ENCODE measurements around the gene FAM98C.

The FAM98C gene

DNA sequence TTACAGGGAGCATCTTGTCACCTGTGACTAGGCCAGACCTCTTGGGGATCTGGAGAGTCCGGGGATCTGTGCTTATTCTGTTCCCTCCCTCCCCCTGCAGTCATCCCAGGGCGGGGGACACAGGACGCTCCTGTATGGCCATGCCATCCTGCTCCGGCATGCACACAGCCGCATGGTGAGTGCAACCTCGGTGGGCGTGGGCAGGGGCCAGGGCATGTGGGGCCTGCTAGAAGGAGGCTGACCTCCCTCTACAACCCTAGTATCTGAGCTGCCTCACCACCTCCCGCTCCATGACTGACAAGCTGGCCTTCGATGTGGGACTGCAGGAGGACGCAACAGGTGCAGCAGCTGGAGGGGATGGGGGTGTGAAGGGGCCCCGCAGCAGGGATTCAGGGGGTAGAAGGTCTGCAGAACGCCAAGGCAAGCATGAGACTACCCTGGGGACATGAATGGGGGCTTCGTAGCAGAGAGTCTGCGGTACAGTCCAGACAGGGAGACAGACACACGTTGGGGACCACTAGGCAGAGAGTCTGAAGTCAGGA, 40.6 kb downstream of the FAM98C start:
- H3K27me3 ChIP-seq (replicated peaks; ENCODE audit: insufficient read depth, low read length), result peaks cover 69% of the 10 kb centered on the region
- H3K27ac ChIP-seq (ENCODE audit: low read length), result no peak overlapping the region
- H3K4me2 ChIP-seq (ENCODE audit: low read depth, low read length), result no peak overlapping the region
- no peaks in the 10 kb centered on the region for H3K36me3 ChIP-seq (replicated peaks; ENCODE audit: insufficient read depth, low read length)
- H3K9ac ChIP-seq (ENCODE audit: low read length), result no peak overlapping the region
- no peaks in the 10 kb centered on the region for H3K9me3 ChIP-seq (replicated peaks; ENCODE audit: insufficient read depth, low read length)
- H3K9me2 ChIP-seq (replicated peaks; ENCODE audit: insufficient read depth, low read length), result no peaks in the 10 kb centered on the region
- H2AFZ ChIP-seq (ENCODE audit: low read length), result no peak overlapping the region
- H3K4me1 ChIP-seq (ENCODE audit: low read length), result no peaks in the 10 kb centered on the region
- H3F3A ChIP-seq (ENCODE audit: insufficient read depth, low read length), result no peaks in the 10 kb centered on the region
- DNase-seq, result no peak
- no peaks in the 10 kb centered on the region for H3K79me2 ChIP-seq (ENCODE audit: low read length)
- no peaks in the 10 kb centered on the region for H4K20me1 ChIP-seq (ENCODE audit: insufficient read depth, low read length)
- TF ChIP-seq EZH2phosphoT487 (IDR thresholded peaks at IDR 0.05; ENCODE audit: low read length) (no peak), CTCF (IDR thresholded peaks at IDR 0.05; ENCODE audit: low read length) (no peak), EZH2 (optimal IDR thresholded peaks at IDR 0.05; ENCODE audit: low read depth, low read length) (no peak)
- H3K4me3 ChIP-seq (ENCODE audit: low read length), result no peak overlapping the region

DNA sequence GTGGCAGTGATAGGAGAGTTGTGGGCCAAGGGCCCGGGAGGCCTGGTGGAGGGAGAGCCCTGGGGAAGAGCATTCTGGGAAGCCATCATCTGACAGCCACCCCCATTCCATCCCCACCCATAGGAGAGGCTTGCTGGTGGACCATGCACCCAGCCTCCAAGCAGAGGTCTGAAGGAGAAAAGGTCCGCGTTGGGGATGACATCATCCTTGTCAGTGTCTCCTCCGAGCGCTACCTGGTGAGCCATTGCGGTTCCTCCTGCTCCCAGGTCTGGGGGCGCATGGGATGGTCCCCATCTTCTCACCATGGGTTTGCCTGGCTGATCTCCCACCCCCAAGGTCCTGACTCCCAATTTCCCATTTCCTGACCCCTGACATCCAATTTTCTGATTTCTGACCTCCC, 41.1 kb downstream of the FAM98C start:
- TF ChIP-seq CTCF (IDR thresholded peaks at IDR 0.05; ENCODE audit: low read length) (no peak), EZH2phosphoT487 (IDR thresholded peaks at IDR 0.05; ENCODE audit: low read length) (no peak), EZH2 (optimal IDR thresholded peaks at IDR 0.05; ENCODE audit: low read depth, low read length) (no peak)

DNA sequence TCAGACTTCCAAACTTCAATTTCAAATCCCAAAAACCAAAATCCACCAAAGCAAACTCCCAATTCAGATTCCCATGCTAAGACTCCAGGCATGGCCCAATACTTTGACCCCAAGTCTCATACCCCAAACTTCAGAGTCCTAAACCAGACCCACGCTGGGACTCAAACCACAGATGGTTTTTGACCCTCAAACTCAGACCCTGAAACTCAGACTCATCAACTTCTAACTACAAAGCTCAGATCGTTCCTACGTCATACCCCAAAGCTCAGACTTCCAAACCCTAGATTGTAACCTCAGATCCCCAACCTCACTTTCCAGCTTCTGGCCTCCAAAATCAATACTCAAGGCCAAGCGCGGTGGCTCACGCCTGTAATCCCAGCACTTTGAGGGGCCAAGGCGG, 42.5 kb downstream of the FAM98C start:
- peaks cover 72% of the 10 kb centered on the region for H3K27me3 ChIP-seq (replicated peaks; ENCODE audit: insufficient read depth, low read length)
- no peak for DNase-seq
- no peak overlapping the region for H3K9ac ChIP-seq (ENCODE audit: low read length)
- H3K27ac ChIP-seq (ENCODE audit: low read length), result no peak overlapping the region
- no peak overlapping the region for H2AFZ ChIP-seq (ENCODE audit: low read length)
- no peaks in the 10 kb centered on the region for H4K20me1 ChIP-seq (ENCODE audit: insufficient read depth, low read length)
- no peaks in the 10 kb centered on the region for H3K4me1 ChIP-seq (ENCODE audit: low read length)
- H3K4me2 ChIP-seq (ENCODE audit: low read depth, low read length), result no peak overlapping the region
- no peak for TF ChIP-seq EZH2phosphoT487 (IDR thresholded peaks at IDR 0.05; ENCODE audit: low read length)
- TF ChIP-seq CTCF (IDR thresholded peaks at IDR 0.05; ENCODE audit: low read length), result no peak
- TF ChIP-seq EZH2 (optimal IDR thresholded peaks at IDR 0.05; ENCODE audit: low read depth, low read length), result no peak
- no peak overlapping the region for H3K4me3 ChIP-seq (ENCODE audit: low read length)
- no peaks in the 10 kb centered on the region for H3F3A ChIP-seq (ENCODE audit: insufficient read depth, low read length)
- no peaks in the 10 kb centered on the region for H3K79me2 ChIP-seq (ENCODE audit: low read length)
- H3K36me3 ChIP-seq (replicated peaks; ENCODE audit: insufficient read depth, low read length), result no peaks in the 10 kb centered on the region
- H3K9me2 ChIP-seq (replicated peaks; ENCODE audit: insufficient read depth, low read length), result no peaks in the 10 kb centered on the region
- H3K9me3 ChIP-seq (replicated peaks; ENCODE audit: insufficient read depth, low read length), result no peaks in the 10 kb centered on the region

More for the DNA sequence above, 41.1 kb downstream of the FAM98C start:
- DNase-seq, result no peak
- Histone ChIP-seq H3K4me2 (ENCODE audit: low read depth, low read length) (no peak overlapping the region), H3K9me3 (replicated peaks; ENCODE audit: insufficient read depth, low read length) (no peaks in the 10 kb centered on the region), H3K4me3 (ENCODE audit: low read length) (no peak overlapping the region), H3K27ac (ENCODE audit: low read length) (no peak overlapping the region), H2AFZ (ENCODE audit: low read length) (no peak overlapping the region), H4K20me1 (ENCODE audit: insufficient read depth, low read length) (no peaks in the 10 kb centered on the region), H3K4me1 (ENCODE audit: low read length) (no peaks in the 10 kb centered on the region), H3K9me2 (replicated peaks; ENCODE audit: insufficient read depth, low read length) (no peaks in the 10 kb centered on the region), H3K36me3 (replicated peaks; ENCODE audit: insufficient read depth, low read length) (no peaks in the 10 kb centered on the region), H3K9ac (ENCODE audit: low read length) (no peak overlapping the region), H3K79me2 (ENCODE audit: low read length) (no peaks in the 10 kb centered on the region), H3K27me3 (replicated peaks; ENCODE audit: insufficient read depth, low read length) (peaks cover 69% of the 10 kb centered on the region), H3F3A (ENCODE audit: insufficient read depth, low read length) (no peaks in the 10 kb centered on the region)

Data from MM.1S (cell line).